Heart left ventricle (tissue), 13 donors: ENCODE measurements around the gene TMEM247.

Experiments used
- CTCF ChIP-seq, 12 donors: fragments of 200-600 bp; sonication (generic) in 4 of 12; IDR thresholded peaks; one replicate each; pipeline versions ENCODE4 v1.5.0 to v1.8.0; 2018 to 2022; ENCODE audit warnings: antibody characterized with exemption in 12 of 12, mild to moderate bottlenecking in 5 of 12
- POLR2A ChIP-seq, 2 donors: fragments of 450-650 bp; IDR thresholded peaks; one replicate each; pipeline ENCODE4 v1.6.1; 2017; ENCODE audit warnings: antibody characterized with exemption in 2 of 2, mild to moderate bottlenecking in 2 of 2, moderate library complexity in 2 of 2
- donor health status: ischemic (EF 13 %, LVEDD 7.1; RV severe dilation, severe dysfunction).
- donor health status: DM: no; HTN: yes; CAD: no.
- donor health status: DM: no; HTN: no; CAD: no.
- donor health status: ischemic (EF 25% LVEDD 6.9; RV normal size, moderate dysfunction).
- donor health status: ischemic (EF 25% LVEDD 5.7; RV mildly dilated, moderate dysfunction).
- donor health status: ischemic (EF 35%, LVEDD 5.7; RV mildly dilated, moderate dysfunction).
- donor health status: nonischemic (EF 11% LVEDD 7.7; RV severe dilation, severe dysfunction).
- donor health status: DM: yes; HTN: yes; CAD: no.
- donor health status: PGD.
- donor health status: ischemic (EF 29% LVEDD 5.4; RV normal size, mild dysfunction).
- donor health status: nonischemic (EF 23%, LVEDD 6.1; RV moderate dilation, normal function).

GRCh38 chr2:46504685-46505471 lies 25.5 kb downstream of the TMEM247 start:
- TF ChIP-seq CTCF (IDR thresholded peaks at IDR 0.05) = no peak
- TF ChIP-seq POLR2A (IDR thresholded peaks at IDR 0.05) = no peak
